ENCODE measurements around the gene HAND1.

HAND1 gene

DNA sequence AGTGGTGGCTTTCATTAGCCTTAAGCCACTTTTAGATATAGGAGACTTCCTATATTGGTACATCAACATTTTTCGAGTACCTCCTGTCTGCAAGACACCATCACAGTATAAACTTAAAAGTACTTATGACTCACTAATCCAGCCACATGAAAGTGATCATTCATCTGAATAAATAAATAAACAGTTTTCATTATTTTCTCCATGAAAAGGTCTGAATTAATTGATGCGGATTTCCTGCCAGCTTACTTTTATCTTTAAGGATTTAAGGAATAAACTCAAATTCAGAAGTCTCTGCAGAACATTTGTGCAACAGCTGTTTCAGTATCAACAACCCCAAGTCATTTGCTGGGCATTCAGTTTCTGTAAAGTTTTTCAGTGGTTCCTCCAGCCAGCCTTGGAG is 28.2 kb downstream of the HAND1 start:
- no peak for DNase-seq

DNA sequence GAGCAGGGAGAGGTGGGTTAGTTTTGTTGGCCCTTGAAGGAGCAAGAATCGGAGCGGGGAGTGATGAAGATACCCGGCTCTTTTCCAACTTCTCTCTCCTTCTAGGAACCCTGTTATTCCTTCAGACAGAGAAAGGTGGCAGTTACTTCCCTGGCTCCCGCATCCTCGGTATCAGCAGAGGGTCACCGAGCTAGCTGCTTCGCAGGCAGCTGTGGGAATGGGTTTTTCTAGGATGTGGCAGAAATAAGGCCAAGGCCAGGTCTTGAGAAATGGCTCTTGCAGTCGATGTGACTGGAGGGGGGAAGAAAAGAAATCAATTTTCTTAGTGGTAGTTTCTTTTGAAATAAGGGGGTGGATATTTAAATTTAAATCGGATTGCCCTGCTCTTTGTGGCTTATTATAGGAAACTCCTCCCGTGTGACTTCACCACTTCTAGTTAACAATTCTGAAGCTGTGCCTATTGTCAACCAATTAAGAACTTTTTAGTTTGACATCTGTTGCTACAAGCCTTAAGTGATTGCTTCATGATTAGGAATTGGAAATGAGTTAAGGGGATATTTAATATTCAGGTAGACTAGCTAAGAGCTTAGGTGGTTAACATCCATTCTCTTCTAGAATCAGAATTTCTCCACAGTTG is 30.8 kb downstream of the HAND1 start:
- DNase-seq: no peak

DNA sequence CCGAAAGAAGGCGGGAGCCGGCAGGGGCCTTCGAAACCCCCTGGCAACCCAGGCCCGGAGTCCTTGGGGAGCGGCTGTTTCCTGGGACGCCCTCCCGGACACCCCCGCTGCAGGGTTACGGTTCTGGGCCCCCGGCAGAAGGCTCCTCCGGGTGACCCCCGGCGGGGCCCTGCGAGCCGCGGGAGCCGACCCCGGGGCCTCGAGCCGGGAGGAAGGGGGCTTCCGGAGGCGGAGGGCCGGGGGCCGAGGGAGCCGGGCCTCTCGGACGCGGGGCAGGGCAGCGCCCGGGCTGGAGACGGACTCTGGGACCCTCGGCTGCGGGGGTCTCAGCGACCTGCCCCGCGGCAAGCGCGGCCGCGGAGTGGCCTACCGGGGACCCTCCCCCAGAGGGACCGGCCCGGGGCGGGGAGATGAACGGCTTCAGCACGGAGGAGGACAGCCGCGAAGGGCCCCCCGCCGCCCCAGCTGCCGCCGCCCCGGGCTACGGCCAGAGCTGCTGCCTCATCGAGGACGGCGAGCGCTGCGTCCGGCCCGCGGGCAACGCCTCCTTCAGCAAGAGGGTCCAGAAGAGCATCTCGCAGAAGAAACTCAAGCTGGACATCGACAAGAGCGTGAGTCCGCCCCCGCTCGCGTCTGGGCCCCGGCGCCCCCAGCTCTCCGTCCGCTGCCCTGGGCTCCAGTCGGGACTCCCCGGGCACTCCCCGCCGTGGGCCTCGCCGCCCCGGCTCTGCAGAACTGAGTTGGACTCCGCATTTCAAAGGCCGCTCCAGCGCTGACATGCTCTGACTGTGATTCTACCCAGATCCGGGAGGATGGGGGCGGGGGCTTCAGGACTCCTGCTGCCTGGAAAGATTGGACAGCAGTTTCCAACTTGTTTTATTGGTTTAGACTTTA is 31.6 kb downstream of the HAND1 start:
- peak; percentile 3 for DNase-seq

DNA sequence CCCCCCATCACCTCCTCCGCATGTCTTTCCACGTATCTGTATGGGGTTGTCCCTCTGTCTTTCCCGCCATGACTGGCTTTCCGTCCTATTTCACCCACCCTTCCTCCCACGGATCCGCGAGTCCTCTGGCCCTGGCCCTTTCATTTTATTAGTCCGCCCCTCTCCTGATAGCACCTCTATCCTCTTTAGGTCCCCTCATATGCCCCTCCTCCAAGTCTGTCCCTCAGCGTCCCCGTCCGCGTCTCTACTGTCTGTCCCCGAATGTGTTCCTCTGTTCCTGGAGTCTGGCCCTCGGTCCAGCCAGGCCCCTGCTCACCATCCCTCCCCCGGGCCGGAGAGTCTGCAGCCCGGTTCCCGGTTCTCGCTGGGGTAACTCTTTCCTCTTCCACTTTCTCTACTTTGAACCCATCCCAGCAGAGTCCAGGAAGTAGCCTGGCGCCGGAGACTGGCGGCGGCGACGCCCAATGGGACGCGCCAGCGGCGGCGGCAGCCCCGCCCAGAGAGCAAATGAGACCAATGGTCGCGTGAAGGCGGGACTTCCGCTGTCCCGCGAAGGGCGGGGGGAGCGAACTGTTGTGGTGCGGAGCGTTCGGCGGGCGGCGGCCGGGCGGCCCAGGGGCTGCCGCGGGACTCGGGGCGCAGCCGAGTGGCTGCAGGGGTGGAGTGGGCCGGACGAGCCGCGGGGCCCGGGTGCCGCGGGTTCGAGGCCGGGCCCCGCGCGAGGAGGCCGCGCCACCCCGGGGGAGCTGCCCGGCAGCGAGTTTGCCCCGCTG is 32.4 kb downstream of the HAND1 start, which contains the start of gene SAP30L:
Gene SAP30L (plus strand): TSS at position 576 of the 773 bp plus-strand sequence. CDS start 608 bp downstream, outside the sequence.
- DNase-seq: peak; percentile 82

DNA sequence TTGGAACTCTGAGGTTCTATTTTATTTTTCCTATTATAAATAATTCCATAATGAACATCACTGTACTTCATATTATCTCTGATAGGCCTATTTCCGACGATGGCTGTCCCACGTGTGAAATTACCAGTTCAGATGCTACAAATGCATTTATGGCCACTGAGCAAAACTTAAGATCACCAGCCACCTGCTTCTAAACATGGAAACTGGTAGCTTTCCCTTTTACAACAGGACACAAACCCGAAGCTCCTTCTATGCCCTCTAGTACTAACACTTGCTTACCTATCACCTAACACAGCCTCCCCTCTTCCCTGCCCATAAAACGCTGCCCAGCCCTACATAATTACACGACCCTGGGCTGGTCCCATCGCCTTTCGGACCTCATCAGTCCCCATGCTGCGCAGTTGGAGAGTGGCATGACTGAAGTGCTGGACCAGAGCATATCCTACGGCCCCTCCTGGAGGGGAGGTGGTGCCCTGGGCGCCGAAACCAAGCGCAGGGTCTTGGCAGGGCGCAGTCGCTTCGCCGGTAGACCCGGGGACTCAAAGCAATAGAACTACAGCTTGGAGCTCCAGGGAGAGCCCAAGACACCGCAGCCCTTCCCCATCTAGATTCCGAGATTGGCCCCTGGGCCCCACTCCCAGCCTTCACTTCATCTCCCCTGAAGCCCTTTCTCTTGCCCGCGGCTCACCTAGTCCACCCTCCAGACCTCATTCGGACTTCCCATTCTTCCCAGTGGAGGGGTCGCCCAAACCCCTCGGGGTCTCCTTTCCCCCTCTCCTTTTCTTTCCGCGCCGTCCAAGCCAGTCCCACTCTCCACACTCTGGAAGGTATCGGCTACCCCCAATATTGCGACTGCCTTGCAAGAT is 33.2 kb downstream of the HAND1 start:
- peak; percentile 21 for DNase-seq

DNA sequence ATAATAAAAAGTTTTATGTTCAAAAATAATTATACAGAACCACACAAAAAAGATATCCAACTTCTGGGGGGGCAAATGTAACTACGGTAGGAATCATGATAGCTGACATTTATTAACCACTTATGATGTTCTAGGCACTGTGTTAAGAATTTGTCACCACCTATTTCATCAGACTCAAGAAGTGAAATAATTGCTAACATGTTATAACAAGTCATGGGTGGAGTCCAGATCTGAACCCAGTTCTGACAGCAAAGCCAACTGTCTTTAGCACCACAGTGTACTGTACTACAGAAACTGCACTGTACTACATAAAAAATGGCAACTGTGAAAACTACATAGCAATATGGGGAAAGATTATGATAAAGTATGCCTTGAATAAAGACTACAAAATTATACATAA is 35.2 kb downstream of the HAND1 start:
- no peak for DNase-seq

DNA sequence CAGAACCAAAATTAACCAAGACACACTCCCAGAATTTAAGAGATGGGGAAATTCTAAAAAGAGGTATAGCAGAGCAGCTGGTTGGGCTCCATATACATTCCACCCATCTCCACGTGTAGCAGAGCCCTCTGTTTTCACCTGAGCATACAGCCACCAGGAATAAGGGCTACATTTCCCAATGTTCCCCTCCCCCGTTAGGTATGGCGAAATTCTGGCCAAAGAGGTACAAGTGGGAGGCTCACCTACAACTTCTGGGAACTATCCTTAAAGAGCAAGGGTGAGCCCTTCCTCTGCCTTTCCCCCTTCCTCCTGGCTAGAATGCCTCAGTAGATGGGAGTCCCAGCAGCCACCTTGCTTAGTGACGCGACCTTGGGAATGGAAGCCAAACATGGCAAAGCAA is 37.5 kb downstream of the HAND1 start:
- no peak for DNase-seq

DNA sequence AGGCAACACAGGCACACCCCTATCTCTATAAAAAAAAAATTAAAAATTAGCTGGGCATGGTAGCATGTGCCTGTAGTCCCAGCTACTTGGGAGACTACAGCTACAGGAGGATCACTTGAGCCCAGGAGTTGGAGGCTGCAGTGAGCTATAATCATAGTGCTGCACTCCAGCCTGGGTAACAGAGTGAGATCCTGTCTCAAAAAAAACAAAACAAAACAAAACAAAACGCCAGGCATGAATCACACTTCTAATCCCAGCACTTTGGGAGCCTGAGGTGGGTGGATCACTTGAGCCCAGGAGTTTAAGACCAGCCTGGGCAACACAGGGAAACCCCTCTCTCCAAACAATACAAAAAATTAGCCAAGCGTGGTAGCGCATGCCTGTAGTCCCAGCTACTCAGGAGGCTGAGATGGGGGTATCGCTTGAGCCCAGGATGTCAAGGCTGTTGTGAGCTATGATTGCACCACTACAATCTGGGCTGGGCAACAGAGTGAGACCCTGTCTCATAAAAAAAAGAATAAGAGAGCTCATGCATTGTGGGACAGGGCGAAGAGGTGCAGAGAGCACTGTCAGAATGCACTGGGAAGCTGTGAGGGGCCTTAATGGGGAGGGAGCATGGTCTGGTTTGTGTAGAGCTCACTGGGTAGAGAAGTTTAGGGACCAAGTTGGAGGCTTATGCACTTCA is 40.6 kb downstream of the HAND1 start:
- no peak for DNase-seq

DNA sequence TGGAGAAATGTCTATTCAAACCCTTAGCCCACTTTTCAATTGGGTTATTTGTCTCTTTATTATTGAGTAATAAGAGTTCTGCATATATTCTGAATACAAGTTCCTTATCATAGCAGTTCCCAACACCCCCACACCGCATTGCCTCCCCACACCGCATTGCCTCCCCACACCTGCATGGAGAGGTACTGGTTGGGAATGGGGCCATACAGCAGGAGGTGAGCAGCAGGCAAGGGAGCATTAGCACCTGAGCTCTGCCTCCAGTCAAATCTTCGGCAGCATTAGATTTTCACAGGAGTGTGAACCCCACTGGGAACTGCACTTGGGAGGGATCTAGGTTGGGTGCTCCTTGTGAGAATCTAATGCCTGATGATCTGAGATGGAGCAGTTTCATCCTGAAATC is 42.8 kb downstream of the HAND1 start:
- DNase-seq: no peak

DNA sequence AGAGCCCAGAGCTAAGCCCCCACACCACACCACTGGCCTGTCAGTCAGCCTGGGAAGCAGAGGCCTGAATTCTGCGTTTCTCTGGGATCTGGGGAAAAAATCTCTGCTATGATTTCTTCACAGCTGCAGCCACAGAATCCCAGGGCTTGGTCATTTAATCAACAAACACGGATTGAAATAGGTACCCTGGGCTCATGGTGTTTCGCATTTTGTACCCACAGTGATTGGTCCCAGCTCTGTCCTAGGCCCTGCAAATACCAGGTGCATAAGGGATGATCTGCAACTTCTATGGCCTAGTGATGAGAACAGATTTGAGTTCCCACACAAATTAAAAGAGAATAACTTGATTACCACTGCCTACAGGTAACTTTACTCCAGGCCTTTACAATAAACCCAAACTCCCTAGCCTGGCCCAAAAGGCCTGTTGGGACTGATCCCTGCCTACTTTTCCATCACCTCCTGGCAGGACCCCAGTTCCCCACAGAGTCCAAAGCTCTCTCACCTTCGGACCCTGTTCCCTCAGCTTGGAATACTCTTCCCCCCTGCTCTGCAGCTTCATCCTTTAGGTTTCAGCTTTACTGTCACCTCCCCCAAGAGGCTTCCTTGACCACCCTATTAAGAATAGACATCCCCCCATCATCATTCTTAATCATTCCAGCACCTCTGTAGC is 46.9 kb downstream of the HAND1 start:
- DNase-seq: no peak

DNA sequence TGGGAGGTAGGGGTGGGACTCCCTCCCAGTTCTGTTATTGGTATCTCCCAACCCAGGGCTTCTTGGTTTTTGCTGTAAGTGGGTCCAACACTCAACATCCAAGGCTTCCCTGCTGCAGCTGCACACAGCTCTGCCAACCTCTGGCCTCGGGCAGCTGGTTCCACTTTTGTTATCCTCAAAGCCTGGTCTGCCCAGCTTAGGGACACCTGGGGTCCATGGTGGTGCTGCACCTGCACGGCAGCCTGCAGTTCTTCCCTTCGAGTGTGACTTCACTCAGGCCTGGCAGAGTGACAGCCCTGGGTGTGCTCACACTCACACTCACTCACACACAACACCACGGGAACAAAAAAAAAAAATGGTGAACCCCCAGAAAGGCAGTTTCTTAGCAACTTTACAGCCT is 47.6 kb downstream of the HAND1 start:
- DNase-seq: no peak

DNA sequence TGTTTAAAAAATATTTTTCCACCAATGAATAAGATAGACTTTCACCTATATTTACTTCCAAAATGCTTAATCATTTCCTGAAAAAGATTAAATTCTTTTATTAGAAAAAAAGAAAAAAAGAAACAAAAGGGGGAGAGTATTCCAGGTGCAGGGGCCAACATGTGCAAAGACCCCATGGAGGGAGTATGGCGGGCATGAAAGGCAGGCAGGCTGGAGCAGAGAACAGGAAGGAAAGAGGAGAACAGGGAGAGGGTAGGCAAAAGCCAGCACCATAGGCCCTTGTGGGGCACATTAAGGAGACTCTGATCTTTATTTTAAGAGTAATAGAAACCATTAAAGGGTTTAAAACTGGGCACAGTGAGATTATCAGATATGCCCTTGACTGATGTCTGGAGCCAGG is 48.7 kb downstream of the HAND1 start:
- no peak for DNase-seq

DNA sequence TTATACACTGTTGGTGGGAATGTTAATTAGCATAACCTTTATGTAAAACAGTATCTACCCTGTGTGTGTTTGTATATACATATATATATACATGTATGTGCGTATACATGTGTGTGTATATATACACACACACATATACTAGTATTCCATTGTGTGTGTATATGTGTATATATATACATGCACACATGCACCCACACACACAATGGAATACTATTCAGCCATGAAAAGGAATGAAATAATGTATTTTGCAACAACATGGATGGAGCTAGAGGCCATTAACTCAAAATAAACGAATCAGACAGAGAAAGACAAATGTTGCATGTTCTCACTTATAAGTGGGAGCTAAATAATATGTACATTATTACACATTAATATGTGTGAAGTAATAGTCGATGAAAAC is 49.8 kb downstream of the HAND1 start:
- no peak for DNase-seq
